Astrocyte (in vitro differentiated cells and primary cell): ENCODE measurements around the gene MGMT. TPM values are rescaled to one million over a fixed set of nuclear protein-coding genes. Genes with fewer than 3 reads are reported as not detected.

ENCODE experiments used
- DNase-seq: peaks from one replicate; pipeline ENCODE4 v3.0.0-alpha.2; 2010; ENCODE audit warnings: low read depth
- FAIRE-seq: peaks from 2 replicates; lab custom pipeline; 2011; peaks lifted over from hg19 to GRCh38; lab: Jason Lieb, UNC
- H2AFZ ChIP-seq: 2 replicates; pipeline ENCODE4 v1.6.0; 2012; ENCODE audit warnings: low read depth, low read length, inconsistent platforms
- H3K27ac ChIP-seq: 2 replicates; pipeline ENCODE4 v1.5.1; 2011; ENCODE audit warnings: low read depth, low read length, inconsistent platforms
- H3K27me3 ChIP-seq: 2 replicates; pipeline ENCODE4 v1.6.0; 2011; ENCODE audit warnings: low read length, inconsistent platforms; ENCODE audit not compliant: insufficient read depth
- H3K36me3 ChIP-seq: 2 replicates; pipeline ENCODE4 v1.5.1; 2011; ENCODE audit warnings: low read length, inconsistent platforms; ENCODE audit not compliant: insufficient read depth
- H3K4me1 ChIP-seq: 2 replicates; pipeline ENCODE4 v1.5.1; 2011; ENCODE audit warnings: low read length, inconsistent platforms; ENCODE audit not compliant: insufficient read depth
- H3K4me2 ChIP-seq: 2 replicates; pipeline ENCODE4 v1.6.0; 2012; ENCODE audit warnings: low read length, inconsistent platforms
- H3K4me3 ChIP-seq: 2 replicates; pipeline ENCODE4 v1.5.1; 2011; ENCODE audit warnings: low read depth, mild to moderate bottlenecking, low read length, inconsistent platforms; ENCODE audit not compliant: insufficient read depth
- H3K79me2 ChIP-seq: 2 replicates; pipeline ENCODE4 v1.6.0; 2012; ENCODE audit warnings: mild to moderate bottlenecking, low read length, inconsistent platforms; ENCODE audit not compliant: insufficient read depth
- H3K9ac ChIP-seq: 2 replicates; pipeline ENCODE4 v1.6.0; 2012; ENCODE audit warnings: mild to moderate bottlenecking, low read length, inconsistent platforms
- H3K9me3 ChIP-seq: 2 replicates; pipeline ENCODE4 v1.5.1; 2012; ENCODE audit warnings: low read depth, mild to moderate bottlenecking, low read length, inconsistent platforms; ENCODE audit not compliant: insufficient read depth
- H4K20me1 ChIP-seq: 2 replicates; pipeline ENCODE4 v1.6.0; 2012; ENCODE audit warnings: low read length, inconsistent platforms; ENCODE audit not compliant: insufficient read depth
- H3K27ac Mint-ChIP-seq: one replicate; pipeline ENCODE4 v1.8.0; 2021; ENCODE audit warnings: mild to moderate bottlenecking, mixed read lengths; ENCODE audit not compliant: unreplicated experiment
- H3K27me3 Mint-ChIP-seq: one replicate; pipeline ENCODE4 v1.8.0; 2021; ENCODE audit warnings: low read depth, mixed read lengths; ENCODE audit not compliant: unreplicated experiment
- H3K36me3 Mint-ChIP-seq: one replicate; pipeline ENCODE4 v1.8.0; 2021; ENCODE audit warnings: low read depth, mixed read lengths; ENCODE audit not compliant: unreplicated experiment
- H3K4me1 Mint-ChIP-seq: one replicate; pipeline ENCODE4 v1.8.0; 2021; ENCODE audit warnings: low read depth, mixed read lengths; ENCODE audit not compliant: unreplicated experiment
- H3K4me3 Mint-ChIP-seq: one replicate; pipeline ENCODE4 v1.8.0; 2021; ENCODE audit warnings: mild to moderate bottlenecking, moderate library complexity, mixed read lengths; ENCODE audit not compliant: unreplicated experiment
- H3K9me3 Mint-ChIP-seq: one replicate; pipeline ENCODE4 v1.8.0; 2021; ENCODE audit warnings: mild to moderate bottlenecking, mixed read lengths; ENCODE audit not compliant: unreplicated experiment
- EZH2 ChIP-seq: IDR thresholded peaks from 2 replicates; pipeline ENCODE4 v1.6.1; 2012; ENCODE audit warnings: mild to moderate bottlenecking, low read length, inconsistent platforms; ENCODE audit not compliant: insufficient read depth
- total RNA-seq: library from RNA; stranded (reverse); gene quantifications from 2 replicates; pipeline ENCODE4 v1.2.1, GENCODE V29; 2021
- TF ChIP-seq, protein P1 (sequence below): IDR thresholded peaks from 2 replicates; pipeline ENCODE4 v1.5.1; 2011; ENCODE audit warnings: low read depth, mild to moderate bottlenecking, inconsistent platforms, low read length, moderate library complexity; ENCODE audit not compliant: insufficient read depth

The MGMT gene
- total RNA-seq, 1 donor from 2014 or later = 9.5 TPM

DNA sequence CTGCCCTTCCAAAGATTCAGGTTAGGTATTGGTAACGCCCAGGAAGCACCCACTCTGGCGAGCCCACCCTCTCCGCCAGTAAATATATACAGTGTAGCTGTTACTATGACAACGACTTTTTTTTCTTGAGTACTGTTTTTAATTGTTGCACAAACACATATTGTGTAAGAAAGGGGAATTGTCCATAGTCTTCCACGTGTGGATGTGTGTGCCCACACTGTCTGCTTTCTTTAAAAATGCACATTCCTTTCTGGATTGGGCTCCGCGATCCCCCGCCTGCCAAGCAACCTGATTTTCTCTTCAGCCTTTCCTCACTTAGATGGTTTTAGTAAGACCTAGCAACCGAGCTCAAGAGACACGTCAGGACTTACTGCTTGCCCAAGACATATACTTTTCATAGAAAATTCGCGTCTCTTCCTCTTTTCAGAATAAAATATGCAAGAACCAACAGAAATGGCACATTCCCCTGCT is 249.2 kb downstream of the MGMT start:
- FAIRE-seq = no peak

DNA sequence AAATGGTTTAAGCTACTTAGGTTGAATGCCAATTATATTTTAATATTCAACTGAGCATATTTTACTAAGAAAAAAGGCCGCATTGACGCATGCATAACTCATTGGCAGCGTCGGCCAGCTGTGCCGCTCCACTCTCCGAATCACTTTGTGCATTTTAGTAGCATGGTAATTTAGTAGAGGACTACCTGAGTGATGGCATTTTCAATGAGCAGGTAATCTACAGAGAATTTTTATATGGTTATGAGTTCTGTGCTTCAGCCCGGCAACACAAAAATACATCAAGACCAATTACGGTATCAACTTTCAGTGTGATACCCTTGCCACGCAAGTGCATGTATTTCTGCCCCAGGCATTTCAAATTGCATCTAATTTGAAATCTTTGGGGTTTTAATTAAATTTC is 249.8 kb downstream of the MGMT start:
- Histone ChIP-seq H3K4me2 (no peak overlapping the region), H3K79me2 (no peaks in the 10 kb centered on the region), H3K9ac (no peak overlapping the region), H3K27me3 (no peaks in the 10 kb centered on the region), H3K9me3 (peaks cover 8% of the 10 kb centered on the region), H3K4me3 (no peak overlapping the region), H2AFZ (no peak overlapping the region), H3K4me1 (no peaks in the 10 kb centered on the region), H4K20me1 (no peaks in the 10 kb centered on the region), H3K36me3 (no peaks in the 10 kb centered on the region), H3K27ac (no peak overlapping the region)
- Mint-ChIP-seq H3K36me3 (peaks cover 4% of the 10 kb centered on the region), H3K4me3 (no peak overlapping the region), H3K27me3 (peaks cover 2% of the 10 kb centered on the region), H3K27ac (no peak overlapping the region), H3K9me3 (no peaks in the 10 kb centered on the region), H3K4me1 (peaks cover 2% of the 10 kb centered on the region)
- FAIRE-seq (no peak), DNase-seq (no peak)
- TF ChIP-seq EZH2 = no peak
- TF ChIP-seq, protein P1, sequence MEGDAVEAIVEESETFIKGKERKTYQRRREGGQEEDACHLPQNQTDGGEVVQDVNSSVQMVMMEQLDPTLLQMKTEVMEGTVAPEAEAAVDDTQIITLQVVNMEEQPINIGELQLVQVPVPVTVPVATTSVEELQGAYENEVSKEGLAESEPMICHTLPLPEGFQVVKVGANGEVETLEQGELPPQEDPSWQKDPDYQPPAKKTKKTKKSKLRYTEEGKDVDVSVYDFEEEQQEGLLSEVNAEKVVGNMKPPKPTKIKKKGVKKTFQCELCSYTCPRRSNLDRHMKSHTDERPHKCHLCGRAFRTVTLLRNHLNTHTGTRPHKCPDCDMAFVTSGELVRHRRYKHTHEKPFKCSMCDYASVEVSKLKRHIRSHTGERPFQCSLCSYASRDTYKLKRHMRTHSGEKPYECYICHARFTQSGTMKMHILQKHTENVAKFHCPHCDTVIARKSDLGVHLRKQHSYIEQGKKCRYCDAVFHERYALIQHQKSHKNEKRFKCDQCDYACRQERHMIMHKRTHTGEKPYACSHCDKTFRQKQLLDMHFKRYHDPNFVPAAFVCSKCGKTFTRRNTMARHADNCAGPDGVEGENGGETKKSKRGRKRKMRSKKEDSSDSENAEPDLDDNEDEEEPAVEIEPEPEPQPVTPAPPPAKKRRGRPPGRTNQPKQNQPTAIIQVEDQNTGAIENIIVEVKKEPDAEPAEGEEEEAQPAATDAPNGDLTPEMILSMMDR = no peak

More for the DNA sequence above, 249.2 kb downstream of the MGMT start:
- Histone ChIP-seq H4K20me1 (no peaks in the 10 kb centered on the region), H2AFZ (no peak overlapping the region), H3K4me1 (no peaks in the 10 kb centered on the region), H3K9me3 (peaks cover 8% of the 10 kb centered on the region), H3K36me3 (no peaks in the 10 kb centered on the region), H3K27ac (no peak overlapping the region), H3K27me3 (no peaks in the 10 kb centered on the region), H3K4me2 (no peak overlapping the region), H3K79me2 (no peaks in the 10 kb centered on the region), H3K9ac (no peak overlapping the region), H3K4me3 (no peak overlapping the region)
- no peak overlapping the region for H3K4me3 Mint-ChIP-seq
- H3K27ac Mint-ChIP-seq = no peak overlapping the region
- peaks cover 2% of the 10 kb centered on the region for H3K27me3 Mint-ChIP-seq
- no peaks in the 10 kb centered on the region for H3K9me3 Mint-ChIP-seq
- H3K36me3 Mint-ChIP-seq = peaks cover 4% of the 10 kb centered on the region
- DNase-seq = no peak
- TF ChIP-seq, protein P1 = no peak
- TF ChIP-seq EZH2 = no peak
- peaks cover 2% of the 10 kb centered on the region for H3K4me1 Mint-ChIP-seq

DNA sequence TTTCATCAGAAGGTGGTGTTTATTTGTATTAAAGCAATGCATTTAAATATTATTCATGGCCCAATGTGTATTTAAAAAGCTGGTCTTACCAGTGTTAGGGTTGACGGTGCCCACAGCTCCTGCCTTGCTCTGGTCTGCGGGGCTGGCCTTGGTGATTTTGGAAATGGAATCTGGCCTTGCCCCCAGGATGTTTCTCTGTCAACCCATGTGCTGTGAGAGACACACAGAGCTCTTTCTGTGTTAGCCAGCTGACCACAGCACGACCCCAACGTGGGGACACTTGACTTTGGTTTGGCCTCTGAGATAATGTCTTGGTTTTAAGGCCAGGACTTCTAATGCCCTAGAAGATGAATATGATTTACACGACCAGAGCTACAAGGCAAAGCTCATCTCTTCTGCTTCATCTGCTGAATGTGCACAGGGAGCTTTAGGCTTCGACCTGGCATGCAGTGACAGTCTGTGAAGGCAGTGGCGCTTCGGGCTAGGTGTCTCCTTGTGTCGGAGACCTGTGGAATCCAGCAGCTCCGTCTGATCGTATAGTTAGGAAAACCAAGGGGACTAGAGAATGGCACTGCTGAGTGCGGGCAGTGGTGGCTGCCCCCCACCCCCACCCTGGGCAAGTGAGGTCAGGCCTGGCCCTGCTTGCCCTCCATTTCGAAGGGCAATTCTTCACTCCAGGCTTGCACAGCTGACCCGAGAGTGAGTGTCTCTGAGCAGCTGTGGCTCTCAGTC is 250.9 kb downstream of the MGMT start:
- no peak overlapping the region for H3K27ac ChIP-seq
- Mint-ChIP-seq H3K4me1 (peaks cover 2% of the 10 kb centered on the region), H3K27ac (no peak overlapping the region), H3K27me3 (peaks cover 2% of the 10 kb centered on the region), H3K36me3 (peaks cover 4% of the 10 kb centered on the region), H3K4me3 (no peak overlapping the region), H3K9me3 (no peaks in the 10 kb centered on the region)
- H3K4me2 ChIP-seq = no peak overlapping the region
- H3K4me3 ChIP-seq = no peak overlapping the region
- H3K9ac ChIP-seq = no peak overlapping the region
- H2AFZ ChIP-seq = no peak overlapping the region
- H3K79me2 ChIP-seq = no peaks in the 10 kb centered on the region
- no peaks in the 10 kb centered on the region for H3K36me3 ChIP-seq
- no peaks in the 10 kb centered on the region for H3K4me1 ChIP-seq
- peaks cover 8% of the 10 kb centered on the region for H3K9me3 ChIP-seq
- no peak for TF ChIP-seq EZH2
- no peaks in the 10 kb centered on the region for H3K27me3 ChIP-seq
- DNase-seq (no peak), FAIRE-seq (no peak)
- no peaks in the 10 kb centered on the region for H4K20me1 ChIP-seq
